Measurements from ENCODE around the gene TAF3.

TAF3 gene

GRCh38 chr10:7889947-7890542 is 71.7 kb downstream of the TAF3 start:
- Histone ChIP-seq H3K36me3 (ENCODE audit: insufficient read depth, low read length) (no peaks in the 10 kb centered on the region), H3K4me1 (ENCODE audit: insufficient read depth, low read length) (no peaks in the 10 kb centered on the region), H3K27me3 (ENCODE audit: insufficient read depth, low read length, poor library complexity) (no peaks in the 10 kb centered on the region), H4K20me1 (ENCODE audit: insufficient read depth, low read length) (peaks cover 6% of the 10 kb centered on the region; the same call in 1 of the 2 replicates), H3K4me3 (ENCODE audit: low read depth in 1 of 2, low read length in 2 of 2) (no peak overlapping the region), H3K79me2 (ENCODE audit: insufficient read depth, low read length) (peaks cover 6% of the 10 kb centered on the region; the same call in 1 of the 2 replicates), H3K27ac (ENCODE audit: low read length) (no peak overlapping the region), H2AFZ (ENCODE audit: low read depth, low read length) (no peak overlapping the region), H3K9me3 (ENCODE audit: insufficient read depth, low read length, severe bottlenecking) (no peaks in the 10 kb centered on the region), H3K9ac (ENCODE audit: low read depth, low read length) (no peak overlapping the region), H3K4me2 (ENCODE audit: insufficient read depth, low read length) (no peak overlapping the region)
- ATAC-seq (ENCODE audit: insufficient read depth, low read depth) (no peak), DNase-seq (no peak)
- TF ChIP-seq CTCF (IDR thresholded peaks at IDR 0.05; ENCODE audit: borderline replicate concordance, extremely low read depth, low read length, poor library complexity, severe bottlenecking) = no peak
- no peak for TF ChIP-seq EZH2 (IDR thresholded peaks at IDR 0.05; ENCODE audit: borderline replicate concordance, low read depth, low read length, severe bottlenecking)

GRCh38 chr10:7890781-7891180 is 72.5 kb downstream of the TAF3 start:
- H2AFZ ChIP-seq (ENCODE audit: low read depth, low read length) = no peak overlapping the region
- TF ChIP-seq CTCF (IDR thresholded peaks at IDR 0.05; ENCODE audit: borderline replicate concordance, extremely low read depth, low read length, poor library complexity, severe bottlenecking) (no peak), EZH2 (IDR thresholded peaks at IDR 0.05; ENCODE audit: borderline replicate concordance, low read depth, low read length, severe bottlenecking) (no peak)
- ATAC-seq (ENCODE audit: insufficient read depth, low read depth) = no peak
- no peaks in the 10 kb centered on the region for H3K9me3 ChIP-seq (ENCODE audit: insufficient read depth, low read length, severe bottlenecking)
- no peak for DNase-seq
- 0 out of 2 replicates have a peak, but pooled peaks cover 2% of the 10 kb centered on the region for H3K4me1 ChIP-seq (ENCODE audit: insufficient read depth, low read length)
- H3K4me3 ChIP-seq (ENCODE audit: low read depth in 1 of 2, low read length in 2 of 2) = no peak overlapping the region
- H3K27me3 ChIP-seq (ENCODE audit: insufficient read depth, low read length, poor library complexity) = no peaks in the 10 kb centered on the region
- peaks cover 6% of the 10 kb centered on the region; the same call in 1 of the 2 replicates for H4K20me1 ChIP-seq (ENCODE audit: insufficient read depth, low read length)
- H3K27ac ChIP-seq (ENCODE audit: low read length) = no peak overlapping the region
- no peak overlapping the region for H3K4me2 ChIP-seq (ENCODE audit: insufficient read depth, low read length)
- no peaks in the 10 kb centered on the region for H3K36me3 ChIP-seq (ENCODE audit: insufficient read depth, low read length)
- H3K9ac ChIP-seq (ENCODE audit: low read depth, low read length) = no peak overlapping the region
- H3K79me2 ChIP-seq (ENCODE audit: insufficient read depth, low read length) = peaks cover 6% of the 10 kb centered on the region; the same call in 1 of the 2 replicates

GRCh38 chr10:7891634-7892033 is 73.3 kb downstream of the TAF3 start:
- no peaks in the 10 kb centered on the region for H3K27me3 ChIP-seq (ENCODE audit: insufficient read depth, low read length, poor library complexity)
- H3K4me2 ChIP-seq (ENCODE audit: insufficient read depth, low read length) = no peak overlapping the region
- H3K36me3 ChIP-seq (ENCODE audit: insufficient read depth, low read length) = peaks cover under 1% of the 10 kb centered on the region; the same call in 1 of the 2 replicates
- H3K9ac ChIP-seq (ENCODE audit: low read depth, low read length) = no peak overlapping the region
- H2AFZ ChIP-seq (ENCODE audit: low read depth, low read length) = no peak overlapping the region
- no peak overlapping the region for H3K4me3 ChIP-seq (ENCODE audit: low read depth in 1 of 2, low read length in 2 of 2)
- H3K79me2 ChIP-seq (ENCODE audit: insufficient read depth, low read length) = peaks cover 6% of the 10 kb centered on the region; the same call in 1 of the 2 replicates
- H3K4me1 ChIP-seq (ENCODE audit: insufficient read depth, low read length) = peaks cover 10% of the 10 kb centered on the region; the same call in 1 of the 2 replicates
- H3K27ac ChIP-seq (ENCODE audit: low read length) = no peak overlapping the region
- DNase-seq (no peak), ATAC-seq (ENCODE audit: insufficient read depth, low read depth) (no peak)
- TF ChIP-seq CTCF (IDR thresholded peaks at IDR 0.05; ENCODE audit: borderline replicate concordance, extremely low read depth, low read length, poor library complexity, severe bottlenecking) (no peak), EZH2 (IDR thresholded peaks at IDR 0.05; ENCODE audit: borderline replicate concordance, low read depth, low read length, severe bottlenecking) (no peak)
- H3K9me3 ChIP-seq (ENCODE audit: insufficient read depth, low read length, severe bottlenecking) = no peaks in the 10 kb centered on the region
- peaks cover 7% of the 10 kb centered on the region; the same call in 1 of the 2 replicates for H4K20me1 ChIP-seq (ENCODE audit: insufficient read depth, low read length)

All from DND-41 (cell line).